Panc1 (cell line): Measurements from ENCODE around the gene SLCO4A1. TPM values are rescaled to one million over a fixed set of nuclear protein-coding genes. Genes with fewer than 3 reads are reported as not detected.

Experiments used
- ATAC-seq: fragments of 200-7000 bp; cut with Tn5 transposase; 2 replicates; pipeline ENCODE4 v1.9.1; 2020; ENCODE audit warnings: mild to moderate bottlenecking, moderate library complexity
- BruUV-seq: library from RNA; stranded (reverse); fragments of 400-500 nt; replicated peaks from 2 replicates; lab custom pipeline; 2021; lab: Mats Ljungman, UMichigan
- CTCF ChIA-PET: fragments of 300-600 bp; sonication (Branson Sonifier 250); formaldehyde crosslinking; loops from one replicate; lab custom pipeline; 2022; ENCODE audit warnings: antibody characterized with exemption; lab: Charles Lee
- POLR2A ChIA-PET: fragments of 300-600 bp; sonication (Branson Sonifier 250); formaldehyde crosslinking; loops from one replicate; lab custom pipeline; 2022; ENCODE audit warnings: antibody characterized with exemption; lab: Charles Lee
- DNase-seq: peaks from one replicate; pipeline ENCODE4 v3.0.0-alpha.2; 2010; ENCODE audit warnings: low read depth, low spot score
- H3K27ac ChIP-seq: 2 replicates; pipeline ENCODE4 v1.5.1; 2011; ENCODE audit warnings: mild to moderate bottlenecking, low read length, inconsistent platforms
- H3K27me3 ChIP-seq: fragments of 200-500 bp; sonication (Bioruptor generic); 2 replicates; pipeline ENCODE4 v1.6.0; 2014; ENCODE audit warnings: low read length, inconsistent platforms; ENCODE audit not compliant: control insufficient read depth, insufficient read depth
- H3K36me3 ChIP-seq: fragments of 200-500 bp; sonication (Bioruptor generic); 2 replicates; pipeline ENCODE4 v1.5.1; 2014; ENCODE audit warnings: inconsistent platforms, mild to moderate bottlenecking, low read length, moderate library complexity; ENCODE audit not compliant: control insufficient read depth, insufficient read depth
- H3K4me1 ChIP-seq: 2 replicates; pipeline ENCODE4 v1.5.1; 2011; ENCODE audit warnings: inconsistent platforms, mild to moderate bottlenecking, low read length, moderate library complexity; ENCODE audit not compliant: control insufficient read depth, insufficient read depth
- H3K4me3 ChIP-seq, 2 experiments: 2 replicates each; pipeline ENCODE4 v1.5.1; 2011 to 2012; ENCODE audit warnings: low read depth in 2 of 2, low read length in 2 of 2, mild to moderate bottlenecking in 2 of 2, inconsistent platforms in 1 of 2, moderate library complexity in 1 of 2
- H3K9me3 ChIP-seq: fragments of 200-500 bp; sonication (Bioruptor generic); 2 replicates; pipeline ENCODE4 v1.5.1; 2014; ENCODE audit warnings: low read depth, mild to moderate bottlenecking, inconsistent platforms, low read length, moderate library complexity; ENCODE audit not compliant: control insufficient read depth, insufficient read depth
- CTCF ChIP-seq: fragments of 450-650 bp; IDR thresholded peaks from 2 replicates; pipeline ENCODE4 v1.5.1; 2017; ENCODE audit warnings: mild to moderate bottlenecking
- POLR2AphosphoS5 ChIP-seq: IDR thresholded peaks from 2 replicates; pipeline ENCODE4 v1.6.1; 2012; ENCODE audit warnings: mild to moderate bottlenecking, low read depth, low read length, moderate library complexity
- SIN3A ChIP-seq: IDR thresholded peaks from 2 replicates; pipeline ENCODE4 v1.6.1; 2012; ENCODE audit warnings: low read depth, mild to moderate bottlenecking, low read length, moderate library complexity, borderline replicate concordance; ENCODE audit not compliant: insufficient read depth
- TCF7L2 ChIP-seq: IDR thresholded peaks from 2 replicates; pipeline ENCODE4 v1.6.1; 2011; ENCODE audit warnings: mild to moderate bottlenecking, low read depth, low read length, inconsistent platforms
- in situ Hi-C: cut with HindIII; loops from 2 replicates; pipeline ENCODE4 v1.10.0; 2016; ENCODE audit warnings: low sequenced_read_pairs, low pct_unique_long_range_greater_than_20kb
- intact Hi-C: fragments of 100-400 bp; cut with micrococcal nuclease; formaldehyde crosslinking; loops from one replicate; pipeline ENCODE4 v1.10.0; 2022; ENCODE audit not compliant: unreplicated experiment
- total RNA-seq: library from RNA; stranded (reverse); gene quantifications from one replicate; pipeline ENCODE4 v1.2.1, GENCODE V29; 2021; ENCODE audit not compliant: unreplicated experiment
- TF ChIP-seq, protein P1 (sequence below), 2 experiments: IDR thresholded peaks; 2 replicates each; pipeline ENCODE4 v1.6.1; 2011 to 2012; ENCODE audit warnings: low read depth in 2 of 2, control low read depth in 1 of 2, low read length in 1 of 2, mild to moderate bottlenecking in 1 of 2, moderate library complexity in 1 of 2; ENCODE audit not compliant: insufficient read depth in 1 of 2

The SLCO4A1 gene
- total RNA-seq, 1 experiment from 2014 or later = 167 TPM

DNA sequence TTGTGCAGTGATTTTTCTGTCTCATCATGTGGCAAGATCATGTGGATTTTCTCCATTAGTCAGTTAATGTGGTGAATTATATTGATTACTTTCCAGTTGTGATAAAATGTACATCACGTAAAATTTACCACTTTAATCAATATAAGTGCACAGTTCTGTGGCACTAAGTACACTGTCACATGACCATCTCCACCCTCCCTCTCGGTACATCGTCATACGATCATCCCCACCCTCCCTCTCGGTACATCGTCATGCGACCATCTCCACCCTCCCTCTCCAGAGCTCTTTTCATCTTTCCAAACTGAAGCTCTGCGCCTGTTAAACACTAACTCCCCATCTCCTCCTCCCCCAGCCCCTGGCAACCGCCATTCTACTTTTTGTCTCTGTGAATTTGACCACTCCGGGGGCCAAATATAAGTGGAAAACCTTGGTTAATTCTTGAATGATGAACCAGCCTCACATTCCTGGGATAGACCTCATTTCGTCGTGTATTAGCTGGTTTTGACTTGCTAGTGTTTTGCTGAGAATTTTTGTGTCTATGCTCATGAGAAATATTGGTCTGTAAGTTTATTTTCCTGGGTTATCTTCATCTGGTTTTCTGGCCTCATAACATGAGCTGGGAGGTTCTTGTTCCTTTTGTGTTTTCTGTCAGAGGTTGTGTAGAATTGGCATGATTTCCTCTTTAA, 77.1 kb downstream of the SLCO4A1 start:
- no peak for ATAC-seq
- H3K4me1 ChIP-seq = peaks cover 58% of the 10 kb centered on the region
- TF ChIP-seq, protein P1, sequence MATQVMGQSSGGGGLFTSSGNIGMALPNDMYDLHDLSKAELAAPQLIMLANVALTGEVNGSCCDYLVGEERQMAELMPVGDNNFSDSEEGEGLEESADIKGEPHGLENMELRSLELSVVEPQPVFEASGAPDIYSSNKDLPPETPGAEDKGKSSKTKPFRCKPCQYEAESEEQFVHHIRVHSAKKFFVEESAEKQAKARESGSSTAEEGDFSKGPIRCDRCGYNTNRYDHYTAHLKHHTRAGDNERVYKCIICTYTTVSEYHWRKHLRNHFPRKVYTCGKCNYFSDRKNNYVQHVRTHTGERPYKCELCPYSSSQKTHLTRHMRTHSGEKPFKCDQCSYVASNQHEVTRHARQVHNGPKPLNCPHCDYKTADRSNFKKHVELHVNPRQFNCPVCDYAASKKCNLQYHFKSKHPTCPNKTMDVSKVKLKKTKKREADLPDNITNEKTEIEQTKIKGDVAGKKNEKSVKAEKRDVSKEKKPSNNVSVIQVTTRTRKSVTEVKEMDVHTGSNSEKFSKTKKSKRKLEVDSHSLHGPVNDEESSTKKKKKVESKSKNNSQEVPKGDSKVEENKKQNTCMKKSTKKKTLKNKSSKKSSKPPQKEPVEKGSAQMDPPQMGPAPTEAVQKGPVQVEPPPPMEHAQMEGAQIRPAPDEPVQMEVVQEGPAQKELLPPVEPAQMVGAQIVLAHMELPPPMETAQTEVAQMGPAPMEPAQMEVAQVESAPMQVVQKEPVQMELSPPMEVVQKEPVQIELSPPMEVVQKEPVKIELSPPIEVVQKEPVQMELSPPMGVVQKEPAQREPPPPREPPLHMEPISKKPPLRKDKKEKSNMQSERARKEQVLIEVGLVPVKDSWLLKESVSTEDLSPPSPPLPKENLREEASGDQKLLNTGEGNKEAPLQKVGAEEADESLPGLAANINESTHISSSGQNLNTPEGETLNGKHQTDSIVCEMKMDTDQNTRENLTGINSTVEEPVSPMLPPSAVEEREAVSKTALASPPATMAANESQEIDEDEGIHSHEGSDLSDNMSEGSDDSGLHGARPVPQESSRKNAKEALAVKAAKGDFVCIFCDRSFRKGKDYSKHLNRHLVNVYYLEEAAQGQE (IDR thresholded peaks at IDR 0.05; ENCODE audit: insufficient read depth in 1 of 2, low read depth in 2 of 2, low read length in 1 of 2) = no peak
- no peak for TF ChIP-seq POLR2AphosphoS5
- no peak for TF ChIP-seq CTCF
- no peak for TF ChIP-seq TCF7L2
- no peak for TF ChIP-seq SIN3A
- no peak for DNase-seq
- no peaks in the 10 kb centered on the region for H3K27me3 ChIP-seq
- in situ Hi-C loops (no loop called here), intact Hi-C loops (no loop called here)
- CTCF ChIA-PET = interaction anchor here (0.6 kb wide), 1 partner anchor 149 kb away, joined by 7 read pairs; no protein-coding TSS in a partner anchor
- H3K27ac ChIP-seq = peak overlapping the region; percentile 7; the same call in 1 of the 2 replicates
- POLR2A ChIA-PET = interaction anchor here (0.6 kb wide), 3 partner anchors 15 to 75 kb away, joined by 4 to 6 read pairs (median 6); no protein-coding TSS in a partner anchor
- no peak overlapping the region for H3K4me3 ChIP-seq
- BruUV-seq = no TSS peak
- H3K36me3 ChIP-seq = no peaks in the 10 kb centered on the region
- peaks cover 7% of the 10 kb centered on the region; the same call in 1 of the 2 replicates for H3K9me3 ChIP-seq

Other genes starting within 250 kb of the SLCO4A1 start
- gene CABLES2, start 235.2 kb upstream of the SLCO4A1 start, total RNA-seq = 9.8 TPM
- not detected for gene RBBP8NL, start 215.0 kb upstream of the SLCO4A1 start, total RNA-seq
- gene GATA5, start 166.5 kb upstream of the SLCO4A1 start, total RNA-seq = 53.2 TPM
- gene NTSR1, start 66.3 kb downstream of the SLCO4A1 start, total RNA-seq = 44.1 TPM
- gene MRGBP, start 154.0 kb downstream of the SLCO4A1 start, total RNA-seq = 49.9 TPM
- 47.3 TPM for gene OGFR, start 162.3 kb downstream of the SLCO4A1 start, total RNA-seq
- gene COL9A3, start 174.5 kb downstream of the SLCO4A1 start, total RNA-seq = 46.6 TPM
- 23.8 TPM for gene TCFL5, start 219.3 kb downstream of the SLCO4A1 start, total RNA-seq